Neural progenitor cell (in vitro differentiated cells): Measurements from ENCODE around the gene SOWAHD. TPM values are rescaled to one million over a fixed set of nuclear protein-coding genes. Genes with fewer than 3 reads are reported as not detected.

ENCODE experiments used
- DNase-seq: peaks from one replicate; pipeline ENCODE4 v3.0.0-alpha.2; 2016; ENCODE audit warnings: low spot score
- H2AFZ ChIP-seq: fragments of 200-600 bp; sonication (generic); replicated peaks from 2 replicates; pipeline ENCODE4 v1.6.1; 2016; ENCODE audit warnings: antibody characterized with exemption
- H3F3A ChIP-seq: fragments of 200-600 bp; sonication (generic); 2 replicates; pipeline ENCODE4 v1.6.1; 2016; ENCODE audit warnings: antibody characterized with exemption, low read depth
- H3K27ac ChIP-seq: fragments of 200-600 bp; sonication (generic); 2 replicates; pipeline ENCODE4 v1.5.1; 2016; ENCODE audit warnings: mild to moderate bottlenecking
- H3K27me3 ChIP-seq: fragments of 200-600 bp; sonication (generic); 2 replicates; pipeline ENCODE4 v1.6.1; 2016; ENCODE audit warnings: mild to moderate bottlenecking, moderate library complexity
- H3K36me3 ChIP-seq: fragments of 200-600 bp; sonication (generic); 2 replicates; pipeline ENCODE4 v1.5.1; 2016
- H3K4me1 ChIP-seq: fragments of 200-600 bp; sonication (generic); 2 replicates; pipeline ENCODE4 v1.6.1; 2016; ENCODE audit warnings: mixed run types
- H3K4me2 ChIP-seq: fragments of 200-600 bp; sonication (generic); 2 replicates; pipeline ENCODE4 v1.6.1; 2016
- H3K4me3 ChIP-seq: fragments of 200-600 bp; sonication (generic); 2 replicates; pipeline ENCODE4 v1.5.1; 2016
- H3K79me2 ChIP-seq: fragments of 200-600 bp; sonication (generic); 2 replicates; pipeline ENCODE4 v1.6.1; 2016; ENCODE audit warnings: low read depth
- H3K9ac ChIP-seq: fragments of 200-600 bp; sonication (generic); 2 replicates; pipeline ENCODE4 v1.6.1; 2016
- H3K9me3 ChIP-seq: fragments of 200-600 bp; sonication (generic); 2 replicates; pipeline ENCODE4 v1.5.1; 2016; ENCODE audit warnings: low read depth
- H4K20me1 ChIP-seq: fragments of 200-600 bp; sonication (generic); 2 replicates; pipeline ENCODE4 v1.6.1; 2016; ENCODE audit warnings: low read depth
- H3K27ac Mint-ChIP-seq: 3 replicates; pipeline ENCODE4 v1.8.0; 2021; ENCODE audit warnings: mixed read lengths
- H3K27me3 Mint-ChIP-seq: 2 replicates; pipeline ENCODE4 v1.8.0; 2022; ENCODE audit warnings: low read depth, mild to moderate bottlenecking, inconsistent platforms, moderate library complexity, mixed read lengths; ENCODE audit not compliant: insufficient read depth
- H3K36me3 Mint-ChIP-seq: 3 replicates; pipeline ENCODE4 v1.8.0; 2021; ENCODE audit warnings: mixed read lengths
- H3K4me1 Mint-ChIP-seq: 3 replicates; pipeline ENCODE4 v1.8.0; 2021; ENCODE audit warnings: mixed read lengths
- H3K4me3 Mint-ChIP-seq: 3 replicates; pipeline ENCODE4 v1.8.0; 2021; ENCODE audit warnings: mild to moderate bottlenecking, moderate library complexity, mixed read lengths
- H3K9me3 Mint-ChIP-seq: 3 replicates; pipeline ENCODE4 v1.8.0; 2020; ENCODE audit warnings: mixed read lengths
- EZH2 ChIP-seq: fragments of 200-600 bp; sonication (generic); IDR thresholded peaks from 2 replicates; pipeline ENCODE4 v1.6.1; 2017; ENCODE audit warnings: antibody characterized with exemption, mild to moderate bottlenecking, moderate library complexity
- EZH2phosphoT487 ChIP-seq: fragments of 200-600 bp; sonication (generic); IDR thresholded peaks from 2 replicates; pipeline ENCODE4 v1.6.1; 2017; ENCODE audit warnings: antibody characterized with exemption
- total RNA-seq: library from RNA; depleted of rRNA; stranded (reverse); fragments of >200 nt; gene quantifications from 2 replicates; pipeline ENCODE4 v1.2.3, GENCODE V29; 2015; ENCODE audit warnings: low replicate concordance
- TF ChIP-seq, protein P1 (sequence below): fragments of 200-600 bp; sonication (generic); IDR thresholded peaks from 2 replicates; pipeline ENCODE4 v1.5.1; 2017; ENCODE audit warnings: antibody characterized with exemption, mild to moderate bottlenecking

The SOWAHD gene
- total RNA-seq, 1 donor from 2014 or later, result not detected

DNA sequence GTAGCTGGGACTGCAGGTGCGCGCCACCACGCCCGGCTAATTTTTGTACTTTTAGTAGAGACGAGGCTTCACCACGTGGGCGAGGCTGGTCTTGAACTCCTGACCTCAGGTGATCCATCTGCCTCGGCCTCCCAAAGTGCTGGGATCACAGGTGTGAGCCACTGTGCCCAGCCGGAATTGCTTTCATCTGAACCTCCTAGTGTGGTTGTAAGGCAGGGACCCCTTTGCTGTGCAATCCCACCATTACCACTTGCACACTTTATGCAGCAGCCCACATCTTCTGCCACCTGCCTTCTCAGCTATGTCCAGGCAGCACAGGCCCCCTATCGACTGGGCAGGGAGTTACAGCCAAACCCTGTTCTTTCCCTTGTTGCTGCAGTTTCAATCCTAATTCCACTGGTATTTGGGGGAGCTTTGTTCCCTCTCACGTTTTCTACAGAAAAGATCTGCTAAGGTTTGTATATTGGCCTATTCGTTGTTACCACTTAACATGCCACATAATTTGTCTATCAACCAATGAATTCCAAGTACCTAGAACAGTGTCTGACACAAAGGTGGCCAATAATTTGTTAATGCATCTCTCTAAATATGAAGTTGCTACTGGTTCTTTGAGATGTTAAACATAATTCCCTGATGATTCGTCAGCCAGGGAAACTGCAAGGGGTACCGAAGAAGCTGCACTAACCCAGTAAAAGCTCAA is 26.5 kb downstream of the SOWAHD start:
- Histone ChIP-seq H3K4me1 (peaks cover 4% of the 10 kb centered on the region), H3K27ac (no peak overlapping the region), H2AFZ (no peak overlapping the region), H3K9ac (no peak overlapping the region), H3K4me3 (no peak overlapping the region), H4K20me1 (peaks cover 59% of the 10 kb centered on the region), H3K27me3 (no peaks in the 10 kb centered on the region), H3K9me3 (no peaks in the 10 kb centered on the region), H3K4me2 (no peak overlapping the region), H3K79me2 (peaks cover 52% of the 10 kb centered on the region), H3F3A (peaks cover 18% of the 10 kb centered on the region), H3K36me3 (no peaks in the 10 kb centered on the region)
- Mint-ChIP-seq H3K27ac (no peak overlapping the region), H3K4me3 (no peak overlapping the region), H3K9me3 (peaks cover 9% of the 10 kb centered on the region), H3K4me1 (peaks cover 13% of the 10 kb centered on the region), H3K36me3 (peaks cover 25% of the 10 kb centered on the region), H3K27me3 (peaks cover 2% of the 10 kb centered on the region)
- DNase-seq, result peak; percentile 24
- TF ChIP-seq EZH2phosphoT487 (no peak), EZH2 (no peak)
- TF ChIP-seq, protein P1, sequence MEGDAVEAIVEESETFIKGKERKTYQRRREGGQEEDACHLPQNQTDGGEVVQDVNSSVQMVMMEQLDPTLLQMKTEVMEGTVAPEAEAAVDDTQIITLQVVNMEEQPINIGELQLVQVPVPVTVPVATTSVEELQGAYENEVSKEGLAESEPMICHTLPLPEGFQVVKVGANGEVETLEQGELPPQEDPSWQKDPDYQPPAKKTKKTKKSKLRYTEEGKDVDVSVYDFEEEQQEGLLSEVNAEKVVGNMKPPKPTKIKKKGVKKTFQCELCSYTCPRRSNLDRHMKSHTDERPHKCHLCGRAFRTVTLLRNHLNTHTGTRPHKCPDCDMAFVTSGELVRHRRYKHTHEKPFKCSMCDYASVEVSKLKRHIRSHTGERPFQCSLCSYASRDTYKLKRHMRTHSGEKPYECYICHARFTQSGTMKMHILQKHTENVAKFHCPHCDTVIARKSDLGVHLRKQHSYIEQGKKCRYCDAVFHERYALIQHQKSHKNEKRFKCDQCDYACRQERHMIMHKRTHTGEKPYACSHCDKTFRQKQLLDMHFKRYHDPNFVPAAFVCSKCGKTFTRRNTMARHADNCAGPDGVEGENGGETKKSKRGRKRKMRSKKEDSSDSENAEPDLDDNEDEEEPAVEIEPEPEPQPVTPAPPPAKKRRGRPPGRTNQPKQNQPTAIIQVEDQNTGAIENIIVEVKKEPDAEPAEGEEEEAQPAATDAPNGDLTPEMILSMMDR, result peak; percentile 46

DNA sequence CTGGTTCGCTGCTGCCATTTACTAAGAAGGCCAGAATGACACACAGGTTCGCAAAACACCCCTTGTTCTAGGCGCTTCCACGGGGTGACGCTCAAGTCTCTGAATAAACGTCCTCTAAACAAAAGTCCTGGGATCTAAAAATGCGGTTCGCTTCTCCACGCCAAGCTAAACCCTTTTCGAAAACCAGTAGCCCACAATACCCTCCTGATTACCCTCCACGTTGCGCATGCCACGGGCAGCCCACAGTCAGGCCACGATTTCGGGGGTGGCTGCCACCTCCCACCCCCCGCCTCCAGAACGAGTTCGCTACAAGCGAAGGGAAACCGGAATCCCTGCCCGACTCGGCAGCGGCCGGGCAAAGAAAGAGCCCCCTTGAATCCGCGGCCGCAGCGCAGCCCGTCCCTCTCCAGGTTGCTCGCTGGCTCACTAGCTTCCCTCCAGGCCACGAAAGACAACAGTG is 32.6 kb downstream of the SOWAHD start:
- Mint-ChIP-seq H3K27me3 (peaks cover 2% of the 10 kb centered on the region), H3K4me3 (peak overlapping the region; percentile 94), H3K9me3 (peaks cover 2% of the 10 kb centered on the region), H3K4me1 (peaks cover 16% of the 10 kb centered on the region), H3K36me3 (peaks cover 10% of the 10 kb centered on the region), H3K27ac (peak overlapping the region; percentile 83)
- TF ChIP-seq EZH2phosphoT487 (no peak), EZH2 (no peak)
- TF ChIP-seq, protein P1, result no peak
- Histone ChIP-seq H3K36me3 (no peaks in the 10 kb centered on the region), H3K27ac (peak overlapping the region; percentile 98), H2AFZ (peak overlapping the region; percentile 48), H3K4me1 (peaks cover 4% of the 10 kb centered on the region), H3K4me3 (peak overlapping the region; percentile 61), H4K20me1 (peaks cover 50% of the 10 kb centered on the region), H3K27me3 (no peaks in the 10 kb centered on the region), H3K79me2 (peaks cover 53% of the 10 kb centered on the region), H3K9ac (peak overlapping the region; percentile 90), H3K9me3 (no peaks in the 10 kb centered on the region), H3F3A (peaks cover 21% of the 10 kb centered on the region), H3K4me2 (peak overlapping the region; percentile 70)
- no peak for DNase-seq

DNA sequence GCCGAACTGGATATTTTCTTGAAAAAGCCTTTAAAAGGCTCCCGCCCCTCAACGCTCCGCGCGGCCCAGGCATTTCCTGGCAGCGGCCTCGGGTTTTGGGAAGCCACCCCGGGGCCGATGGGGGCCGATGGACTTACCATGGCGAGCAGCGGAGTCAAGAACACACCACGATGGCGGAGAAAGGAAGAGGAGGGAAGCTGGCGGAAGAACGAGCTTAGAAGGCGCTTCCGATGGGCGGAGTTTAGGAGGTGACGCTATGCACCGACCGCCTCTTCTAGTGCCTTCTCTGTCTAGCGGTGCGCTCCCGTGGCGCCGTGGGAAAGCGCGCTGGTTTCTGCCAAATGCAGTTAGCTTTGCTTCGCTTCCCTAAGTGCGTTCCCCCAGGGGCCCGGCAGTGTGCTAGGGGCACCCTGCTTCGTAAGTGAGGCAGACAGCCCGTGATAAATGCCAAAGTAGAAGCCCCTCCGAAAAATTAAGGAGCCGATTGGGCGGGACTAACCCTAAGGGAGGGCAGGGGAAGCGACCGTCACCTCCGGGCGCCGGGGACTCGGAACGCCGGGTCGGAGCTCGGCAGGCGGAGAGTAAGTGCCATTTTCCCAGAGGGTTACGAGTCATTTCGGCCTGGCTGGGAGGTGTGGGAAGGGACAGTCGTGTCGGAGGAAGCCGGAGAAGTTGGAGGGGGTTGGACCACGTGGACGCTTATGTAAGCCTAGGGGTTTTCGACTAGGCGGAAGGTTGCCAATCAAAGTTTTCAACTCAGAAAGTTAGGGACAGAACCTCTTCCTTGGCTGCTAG is 33.2 kb downstream of the SOWAHD start, which contains the start of gene RPL39:
Gene RPL39, minus strand, starts transcription at position 194 of the 795 bp plus-strand sequence. Its CDS starts 54 bp downstream, at position 140.
- Histone ChIP-seq H3K27ac (peak within 1 kb of the TSS; percentile 98), H3F3A (peaks cover 21% of the 10 kb centered on the region), H4K20me1 (peaks cover 45% of the 10 kb centered on the region), H3K9me3 (no peaks in the 10 kb centered on the region), H3K36me3 (no peaks in the 10 kb centered on the region), H3K4me3 (peak within 1 kb of the TSS; percentile 61), H3K27me3 (no peaks in the 10 kb centered on the region), H3K79me2 (peaks cover 48% of the 10 kb centered on the region), H2AFZ (peak within 1 kb of the TSS; percentile 48), H3K4me2 (peak within 1 kb of the TSS; percentile 70), H3K9ac (peak within 1 kb of the TSS; percentile 90), H3K4me1 (peaks cover 4% of the 10 kb centered on the region)
- Mint-ChIP-seq H3K36me3 (peaks cover 10% of the 10 kb centered on the region), H3K4me1 (peaks cover 16% of the 10 kb centered on the region), H3K27me3 (peaks cover 2% of the 10 kb centered on the region), H3K27ac (peak within 1 kb of the TSS; percentile 83), H3K4me3 (peak within 1 kb of the TSS; percentile 94), H3K9me3 (peaks cover 2% of the 10 kb centered on the region)
- DNase-seq, result peak; percentile 91
- TF ChIP-seq EZH2phosphoT487 (no peak), EZH2 (no peak)
- TF ChIP-seq, protein P1, result no peak
